Prostate gland (tissue), 2 donors: Measurements from ENCODE around the gene MAP4K3.

Experiments
- CTCF ChIP-seq, 4 experiments: fragments of 200-600 bp in 2 of 4; fragments of 450-650 bp in 2 of 4; sonication (generic) in 2 of 4; IDR thresholded peaks; 1 replicate in 3 of 4; 2 replicates in 1 of 4; pipeline ENCODE4 v1.5.1; 2016 to 2019; ENCODE audit warnings: antibody characterized with exemption in 4 of 4, mild to moderate bottlenecking in 2 of 4, moderate library complexity in 2 of 4
- POLR2AphosphoS5 ChIP-seq: sonication (generic); formaldehyde crosslinking; IDR thresholded peaks from one replicate; pipeline ENCODE4 v1.6.1; 2017; ENCODE audit warnings: antibody characterized with exemption

GRCh38 chr2:39484620-39485495, 47.8 kb upstream of the MAP4K3 start:
- no peak for TF ChIP-seq CTCF (IDR thresholded peaks at IDR 0.05)
- TF ChIP-seq POLR2AphosphoS5: no peak
